ENCODE measurements around the gene JMJD8.

The JMJD8 gene

GRCh38 chr16:668519-669171 lies 15.5 kb downstream of the JMJD8 start:
- Histone ChIP-seq H3K27ac (ENCODE audit: low read depth, low read length) (peak overlapping the region; percentile 85), H3K27me3 (ENCODE audit: control insufficient read depth in 1 of 2, insufficient read depth in 2 of 2, low read length in 2 of 2) (no peaks in the 10 kb centered on the region), H3K9me3 (ENCODE audit: low read length) (no peaks in the 10 kb centered on the region), H3K9ac (ENCODE audit: low read length) (peak overlapping the region; percentile 57), H3K4me1 (ENCODE audit: insufficient read depth, low read length) (peaks cover 17% of the 10 kb centered on the region), H3K36me3 (ENCODE audit: insufficient read depth, low read length) (peaks cover 32% of the 10 kb centered on the region), H3K4me3 (ENCODE audit: low read depth in 1 of 2, low read length in 2 of 2) (peak overlapping the region; percentile 63 to 89)

GRCh38 chr16:667780-668518 lies 16.2 kb downstream of the JMJD8 start, which contains the start of gene RHOT2:
RHOT2 (plus strand) TSS chr16:668132; CDS start chr16:668200, 68 bp downstream.
- Histone ChIP-seq H3K36me3 (ENCODE audit: insufficient read depth, low read length) (peaks cover 30% of the 10 kb centered on the region), H3K9ac (ENCODE audit: low read length) (peak within 1 kb of the TSS; percentile 57), H3K27ac (ENCODE audit: low read depth, low read length) (peak within 1 kb of the TSS; percentile 85), H3K27me3 (ENCODE audit: control insufficient read depth in 1 of 2, insufficient read depth in 2 of 2, low read length in 2 of 2) (no peaks in the 10 kb centered on the region), H3K4me3 (ENCODE audit: low read depth in 1 of 2, low read length in 2 of 2) (peak within 1 kb of the TSS; percentile 63 to 89), H3K9me3 (ENCODE audit: low read length) (no peaks in the 10 kb centered on the region), H3K4me1 (ENCODE audit: insufficient read depth, low read length) (peaks cover 17% of the 10 kb centered on the region)

GRCh38 chr16:667113-667779 lies 16.9 kb downstream of the JMJD8 start:
- H3K36me3 ChIP-seq (ENCODE audit: insufficient read depth, low read length): peaks cover 23% of the 10 kb centered on the region

GRCh38 chr16:666572-666971 lies 17.6 kb downstream of the JMJD8 start:
- Histone ChIP-seq H3K9ac (ENCODE audit: low read length) (no peak overlapping the region), H3K36me3 (ENCODE audit: insufficient read depth, low read length) (peaks cover 18% of the 10 kb centered on the region), H3K4me3 (ENCODE audit: low read depth in 1 of 2, low read length in 2 of 2) (no peak overlapping the region), H3K9me3 (ENCODE audit: low read length) (no peaks in the 10 kb centered on the region), H3K4me1 (ENCODE audit: insufficient read depth, low read length) (peaks cover 17% of the 10 kb centered on the region), H3K27me3 (ENCODE audit: control insufficient read depth in 1 of 2, insufficient read depth in 2 of 2, low read length in 2 of 2) (no peaks in the 10 kb centered on the region), H3K27ac (ENCODE audit: low read depth, low read length) (no peak overlapping the region)

More at GRCh38 chr16:667113-667779, 16.9 kb downstream of the JMJD8 start:
- Histone ChIP-seq H3K9me3 (ENCODE audit: low read length) (no peaks in the 10 kb centered on the region), H3K27me3 (ENCODE audit: control insufficient read depth in 1 of 2, insufficient read depth in 2 of 2, low read length in 2 of 2) (no peaks in the 10 kb centered on the region), H3K4me1 (ENCODE audit: insufficient read depth, low read length) (peaks cover 17% of the 10 kb centered on the region), H3K27ac (ENCODE audit: low read depth, low read length) (peak overlapping the region; percentile 39), H3K4me3 (ENCODE audit: low read depth in 1 of 2, low read length in 2 of 2) (no peak overlapping the region), H3K9ac (ENCODE audit: low read length) (no peak overlapping the region)

- Histone ChIP-seq H3K27ac (ENCODE audit: low read depth, low read length) (no peak overlapping the region), H3K27me3 (ENCODE audit: control insufficient read depth in 1 of 2, insufficient read depth in 2 of 2, low read length in 2 of 2) (no peaks in the 10 kb centered on the region)
Measured at GRCh38 chr16:662597-662996, 21.5 kb downstream of the JMJD8 start.

GRCh38 chr16:662095-662494 lies 22.0 kb downstream of the JMJD8 start:
- Histone ChIP-seq H3K27me3 (ENCODE audit: control insufficient read depth in 1 of 2, insufficient read depth in 2 of 2, low read length in 2 of 2) (no peaks in the 10 kb centered on the region), H3K36me3 (ENCODE audit: insufficient read depth, low read length) (no peaks in the 10 kb centered on the region), H3K4me1 (ENCODE audit: insufficient read depth, low read length) (peaks cover 11% of the 10 kb centered on the region), H3K9me3 (ENCODE audit: low read length) (no peaks in the 10 kb centered on the region), H3K9ac (ENCODE audit: low read length) (no peak overlapping the region), H3K4me3 (ENCODE audit: low read depth in 1 of 2, low read length in 2 of 2) (no peak overlapping the region), H3K27ac (ENCODE audit: low read depth, low read length) (no peak overlapping the region)

More at GRCh38 chr16:662597-662996, 21.5 kb downstream of the JMJD8 start:
- H3K36me3 ChIP-seq (ENCODE audit: insufficient read depth, low read length): no peaks in the 10 kb centered on the region
- H3K9me3 ChIP-seq (ENCODE audit: low read length): no peaks in the 10 kb centered on the region
- peaks cover 16% of the 10 kb centered on the region for H3K4me1 ChIP-seq (ENCODE audit: insufficient read depth, low read length)
- H3K4me3 ChIP-seq (ENCODE audit: low read depth in 1 of 2, low read length in 2 of 2): no peak overlapping the region
- no peak overlapping the region for H3K9ac ChIP-seq (ENCODE audit: low read length)

- Histone ChIP-seq H3K4me3 (ENCODE audit: low read depth in 1 of 2, low read length in 2 of 2) (no peak overlapping the region), H3K27ac (ENCODE audit: low read depth, low read length) (peak overlapping the region; percentile 52), H3K27me3 (ENCODE audit: control insufficient read depth in 1 of 2, insufficient read depth in 2 of 2, low read length in 2 of 2) (no peaks in the 10 kb centered on the region), H3K4me1 (ENCODE audit: insufficient read depth, low read length) (peaks cover 11% of the 10 kb centered on the region), H3K36me3 (ENCODE audit: insufficient read depth, low read length) (no peaks in the 10 kb centered on the region), H3K9ac (ENCODE audit: low read length) (no peak overlapping the region), H3K9me3 (ENCODE audit: low read length) (no peaks in the 10 kb centered on the region)
Measured at GRCh38 chr16:661184-661821, 22.8 kb downstream of the JMJD8 start.

GRCh38 chr16:660459-661183 lies 23.5 kb downstream of the JMJD8 start:
- Histone ChIP-seq H3K27ac (ENCODE audit: low read depth, low read length) (peak overlapping the region; percentile 82), H3K4me1 (ENCODE audit: insufficient read depth, low read length) (peaks cover 11% of the 10 kb centered on the region), H3K4me3 (ENCODE audit: low read depth in 1 of 2, low read length in 2 of 2) (peak overlapping the region in 1 of 2 donors; percentile 21)

GRCh38 chr16:660132-660458 lies 24.0 kb downstream of the JMJD8 start:
- Histone ChIP-seq H3K27ac (ENCODE audit: low read depth, low read length) (peak overlapping the region; percentile 82), H3K4me1 (ENCODE audit: insufficient read depth, low read length) (peaks cover 11% of the 10 kb centered on the region), H3K36me3 (ENCODE audit: insufficient read depth, low read length) (no peaks in the 10 kb centered on the region), H3K9ac (ENCODE audit: low read length) (no peak overlapping the region), H3K4me3 (ENCODE audit: low read depth in 1 of 2, low read length in 2 of 2) (peak overlapping the region in 1 of 2 donors; percentile 21), H3K27me3 (ENCODE audit: control insufficient read depth in 1 of 2, insufficient read depth in 2 of 2, low read length in 2 of 2) (no peaks in the 10 kb centered on the region), H3K9me3 (ENCODE audit: low read length) (no peaks in the 10 kb centered on the region)

More at GRCh38 chr16:660459-661183, 23.5 kb downstream of the JMJD8 start:
- no peaks in the 10 kb centered on the region for H3K27me3 ChIP-seq (ENCODE audit: control insufficient read depth in 1 of 2, insufficient read depth in 2 of 2, low read length in 2 of 2)
- no peak overlapping the region for H3K9ac ChIP-seq (ENCODE audit: low read length)
- no peaks in the 10 kb centered on the region for H3K36me3 ChIP-seq (ENCODE audit: insufficient read depth, low read length)
- H3K9me3 ChIP-seq (ENCODE audit: low read length): no peaks in the 10 kb centered on the region

GRCh38 chr16:659618-660017 lies 24.5 kb downstream of the JMJD8 start:
- Histone ChIP-seq H3K27ac (ENCODE audit: low read depth, low read length) (no peak overlapping the region), H3K36me3 (ENCODE audit: insufficient read depth, low read length) (no peaks in the 10 kb centered on the region), H3K4me3 (ENCODE audit: low read depth in 1 of 2, low read length in 2 of 2) (no peak overlapping the region), H3K9me3 (ENCODE audit: low read length) (no peaks in the 10 kb centered on the region), H3K9ac (ENCODE audit: low read length) (no peak overlapping the region), H3K27me3 (ENCODE audit: control insufficient read depth in 1 of 2, insufficient read depth in 2 of 2, low read length in 2 of 2) (no peaks in the 10 kb centered on the region), H3K4me1 (ENCODE audit: insufficient read depth, low read length) (peaks cover 11% of the 10 kb centered on the region)

Data from muscle layer of colon (tissue), 2 donors.